H1 (cell line): ENCODE data around the gene TMIGD2. TPM values are rescaled to one million over a fixed set of nuclear protein-coding genes. Genes with fewer than 3 reads are reported as not detected.

Experiments used
- ASH2L ChIP-seq: fragments of 200-600, 300-600 bp; sonication (generic); IDR thresholded peaks from one replicate; pipeline ENCODE4 v1.7.1; 2017; ENCODE audit warnings: low read length
- CHD7 ChIP-seq: fragments of 300-600 bp; sonication (generic); IDR thresholded peaks from 2 replicates; pipeline ENCODE4 v1.7.1; 2012; ENCODE audit warnings: low read length, moderate library complexity, mild to moderate bottlenecking, inconsistent platforms; ENCODE audit not compliant: insufficient replicate concordance
- E2F6 ChIP-seq: IDR thresholded peaks from 2 replicates; pipeline ENCODE4 v1.6.1; 2012; ENCODE audit warnings: inconsistent platforms
- EP300 ChIP-seq, 2 experiments: IDR thresholded peaks; 1 replicate in 1 of 2; 2 replicates in 1 of 2; pipeline ENCODE4 v1.6.1; 2011 to 2012; ENCODE audit warnings: low read depth in 2 of 2, low read length in 2 of 2, mild to moderate bottlenecking in 2 of 2, borderline replicate concordance in 1 of 2, inconsistent platforms in 1 of 2, moderate library complexity in 1 of 2
- JUN ChIP-seq: IDR thresholded peaks from 2 replicates; pipeline ENCODE4 v1.6.1; 2011; ENCODE audit warnings: low read depth, mild to moderate bottlenecking, improper control_type of control experiment, low read length
- JUND ChIP-seq: IDR thresholded peaks from 2 replicates; pipeline ENCODE4 v1.6.1; 2011; ENCODE audit warnings: mild to moderate bottlenecking, improper control_type of control experiment, low read length
- PHF8 ChIP-seq: fragments of 200-600 bp; sonication (generic); conservative IDR thresholded peaks from 2 replicates; pipeline ENCODE4 v1.7.1; 2012; ENCODE audit warnings: low read depth, mild to moderate bottlenecking, inconsistent platforms, low read length, moderate library complexity
- POLR2AphosphoS5 ChIP-seq: IDR thresholded peaks from 2 replicates; pipeline ENCODE4 v1.6.1; 2011; ENCODE audit warnings: low read depth, low read length
- RXRA ChIP-seq: IDR thresholded peaks from 2 replicates; pipeline ENCODE4 v1.6.1; 2011; ENCODE audit warnings: low read depth, mild to moderate bottlenecking, low read length, moderate library complexity; ENCODE audit not compliant: insufficient read depth
- SP2 ChIP-seq: IDR thresholded peaks from 2 replicates; pipeline ENCODE4 v1.6.1; 2012; ENCODE audit warnings: mild to moderate bottlenecking, low read length, inconsistent platforms
- polyA plus RNA-seq, 7 experiments: library from polyadenylated mRNA; depleted of rRNA in 3 of 7; stranded (reverse) in 5 of 7; unstranded in 2 of 7; fragments of >200 nt in 5 of 7; fragments of 200-250 nt in 2 of 7; gene quantifications; 1 replicate in 5 of 7; 2 replicates in 1 of 7; 4 replicates in 1 of 7; pipeline versions ENCODE4 v1.2.1 to v1.2.3, GENCODE V29; 2011 to 2013; ENCODE audit warnings: missing spikeins in 2 of 7, mixed read lengths in 2 of 7
- total RNA-seq: library from RNA; stranded (reverse); fragmentation: NEBNext Ultra II Directional; extraction: Animal tissue kit (Norgen Biotek cat#: 25700); gene quantifications from 2 replicates; pipeline ENCODE4 v1.2.1, GENCODE V29; 2021

Gene TMIGD2
- total and polyA plus RNA-seq, 2 of the 8 experiments (the other 6 are each of a cell fraction or from before 2014, with no cell fraction given): 0.39 to 0.41 TPM

- no peak for TF ChIP-seq CHD7
- no peak for TF ChIP-seq EP300 (IDR thresholded peaks at IDR 0.05; ENCODE audit: borderline replicate concordance in 1 of 2, low read depth in 2 of 2, low read length in 2 of 2)
- no peak for TF ChIP-seq ASH2L
- no peak for TF ChIP-seq PHF8
- no peak for TF ChIP-seq JUN
- no peak for TF ChIP-seq JUND
- TF ChIP-seq SP2: no peak
- no peak for TF ChIP-seq E2F6
- TF ChIP-seq POLR2AphosphoS5: no peak
- no peak for TF ChIP-seq RXRA
These were observed 6.0 kb downstream of the TMIGD2 start (continued) for GRCh38 chr19:4295972-4296771.
